Caco-2 (cell line): ENCODE data around the gene PRDX6. TPM values are rescaled to one million over a fixed set of nuclear protein-coding genes. Genes with fewer than 3 reads are reported as not detected.

Experiments
- BruUV-seq: library from RNA; stranded (reverse); fragments of 400-500 nt; replicated peaks from 2 replicates; lab custom pipeline; 2021; lab: Mats Ljungman, UMichigan
- CTCF ChIA-PET: fragments of 300-600 bp; sonication (Branson Sonifier 250); formaldehyde crosslinking; loops from one replicate; lab custom pipeline; 2022; ENCODE audit warnings: antibody characterized with exemption; lab: Charles Lee
- POLR2A ChIA-PET: fragments of 300-600 bp; sonication (Branson Sonifier 250); formaldehyde crosslinking; loops from one replicate; lab custom pipeline; 2022; ENCODE audit warnings: antibody characterized with exemption; lab: Charles Lee
- DNase-seq, 2 experiments: peaks; one replicate each; pipeline versions ENCODE4 v3.0.0 to v3.0.0-alpha.2; 2020 to 2022
- H3K27me3 ChIP-seq: replicated peaks from 2 replicates; pipeline ENCODE4 v1.6.0; 2011; ENCODE audit warnings: low read length; ENCODE audit not compliant: control insufficient read depth, insufficient read depth
- H3K36me3 ChIP-seq: 2 replicates; pipeline ENCODE4 v1.5.1; 2011; ENCODE audit warnings: low read length; ENCODE audit not compliant: control insufficient read depth, insufficient read depth
- H3K4me1 ChIP-seq: fragments of 250-450 bp; sonication (Bioruptor Pico); 2 replicates; pipeline ENCODE4 v1.5.1; 2020; ENCODE audit warnings: mild to moderate bottlenecking
- H3K4me3 ChIP-seq: 2 replicates; pipeline ENCODE4 v1.5.1; 2011; ENCODE audit warnings: low read depth, mild to moderate bottlenecking, control low read depth, low read length
- H3K9me3 ChIP-seq: fragments of 250-450 bp; sonication (Bioruptor Pico); 2 replicates; pipeline ENCODE4 v1.5.1; 2020; ENCODE audit warnings: mild to moderate bottlenecking, moderate library complexity
- H3K27ac Mint-ChIP-seq: one replicate; pipeline ENCODE4 v1.8.0; 2022; ENCODE audit warnings: mixed read lengths; ENCODE audit not compliant: unreplicated experiment
- H3K27me3 Mint-ChIP-seq: one replicate; pipeline ENCODE4 v1.8.0; 2022; ENCODE audit warnings: mixed read lengths; ENCODE audit not compliant: insufficient read depth, unreplicated experiment
- H3K36me3 Mint-ChIP-seq: one replicate; pipeline ENCODE4 v1.8.0; 2022; ENCODE audit warnings: mild to moderate bottlenecking, mixed read lengths; ENCODE audit not compliant: insufficient read depth, unreplicated experiment
- H3K4me1 Mint-ChIP-seq: one replicate; pipeline ENCODE4 v1.8.0; 2022; ENCODE audit warnings: low read depth, mixed read lengths; ENCODE audit not compliant: unreplicated experiment
- H3K4me3 Mint-ChIP-seq: one replicate; pipeline ENCODE4 v1.8.0; 2022; ENCODE audit warnings: mild to moderate bottlenecking, moderate library complexity, mixed read lengths; ENCODE audit not compliant: unreplicated experiment
- H3K9me3 Mint-ChIP-seq: one replicate; pipeline ENCODE4 v1.8.0; 2022; ENCODE audit warnings: mixed read lengths; ENCODE audit not compliant: unreplicated experiment
- intact Hi-C: fragments of 100-400 bp; cut with micrococcal nuclease; formaldehyde crosslinking; loops from one replicate; pipeline ENCODE4 v1.10.0; 2022; ENCODE audit not compliant: unreplicated experiment
- total RNA-seq: library from RNA; stranded (reverse); gene quantifications from 2 replicates; pipeline ENCODE4 v1.2.3, GENCODE V29; 2022
- TF ChIP-seq, protein P1 (sequence below), 2 experiments: fragments of 200-600 bp in 1 of 2; IDR thresholded peaks; 1 replicate in 1 of 2; 2 replicates in 1 of 2; pipeline versions ENCODE4 v1.5.1 to v1.8.0; 2011 to 2022; ENCODE audit warnings: antibody characterized with exemption in 1 of 2, control low read depth in 1 of 2, inconsistent platforms in 1 of 2, low read depth in 1 of 2, low read length in 1 of 2, mild to moderate bottlenecking in 1 of 2, moderate library complexity in 1 of 2; ENCODE audit not compliant: insufficient read depth in 1 of 2, severe bottlenecking in 1 of 2, unreplicated experiment in 1 of 2

The PRDX6 gene
- total RNA-seq, 1 experiment from 2014 or later, result 540 TPM

DNA sequence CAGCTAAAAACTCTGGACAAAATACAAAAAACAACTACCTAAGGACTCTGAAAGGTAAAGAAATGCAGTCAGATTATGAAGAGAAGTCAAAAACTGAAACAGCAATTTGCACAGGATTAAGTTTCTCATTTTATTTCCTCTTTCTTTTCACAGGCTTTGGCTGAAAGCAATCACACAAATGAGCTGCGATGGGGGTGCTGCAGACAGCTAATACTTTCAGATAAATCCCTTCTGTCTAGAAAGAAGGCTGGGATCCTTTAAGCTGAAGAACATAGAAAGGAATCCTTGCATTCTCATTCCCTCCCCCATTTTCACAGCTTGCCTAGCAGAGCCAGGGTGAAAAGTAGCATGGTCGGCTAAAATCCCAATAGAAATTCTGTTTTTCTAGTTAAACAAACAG lies 32.0 kb upstream of the PRDX6 start:
- Mint-ChIP-seq H3K4me3 (no peak overlapping the region), H3K4me1 (peaks cover 15% of the 10 kb centered on the region), H3K27me3 (no peaks in the 10 kb centered on the region), H3K9me3 (peaks cover 14% of the 10 kb centered on the region), H3K36me3 (peaks cover 15% of the 10 kb centered on the region), H3K27ac (peak overlapping the region; percentile 16)
- CTCF ChIA-PET, result no interaction called here
- Histone ChIP-seq H3K4me1 (no peaks in the 10 kb centered on the region), H3K9me3 (no peaks in the 10 kb centered on the region), H3K36me3 (no peaks in the 10 kb centered on the region; the same call in 1 of the 2 replicates), H3K27me3 (no peaks in the 10 kb centered on the region), H3K4me3 (no peak overlapping the region)
- POLR2A ChIA-PET, result interaction anchor here (1.2 to 1.3 kb wide), 2 partner anchors 32 to 33 kb away, joined by 3 to 4 read pairs; partner anchors contain the start of gene PRDX6
- DNase-seq, result no peak
- intact Hi-C loops, result no loop called here
- TF ChIP-seq, protein P1, sequence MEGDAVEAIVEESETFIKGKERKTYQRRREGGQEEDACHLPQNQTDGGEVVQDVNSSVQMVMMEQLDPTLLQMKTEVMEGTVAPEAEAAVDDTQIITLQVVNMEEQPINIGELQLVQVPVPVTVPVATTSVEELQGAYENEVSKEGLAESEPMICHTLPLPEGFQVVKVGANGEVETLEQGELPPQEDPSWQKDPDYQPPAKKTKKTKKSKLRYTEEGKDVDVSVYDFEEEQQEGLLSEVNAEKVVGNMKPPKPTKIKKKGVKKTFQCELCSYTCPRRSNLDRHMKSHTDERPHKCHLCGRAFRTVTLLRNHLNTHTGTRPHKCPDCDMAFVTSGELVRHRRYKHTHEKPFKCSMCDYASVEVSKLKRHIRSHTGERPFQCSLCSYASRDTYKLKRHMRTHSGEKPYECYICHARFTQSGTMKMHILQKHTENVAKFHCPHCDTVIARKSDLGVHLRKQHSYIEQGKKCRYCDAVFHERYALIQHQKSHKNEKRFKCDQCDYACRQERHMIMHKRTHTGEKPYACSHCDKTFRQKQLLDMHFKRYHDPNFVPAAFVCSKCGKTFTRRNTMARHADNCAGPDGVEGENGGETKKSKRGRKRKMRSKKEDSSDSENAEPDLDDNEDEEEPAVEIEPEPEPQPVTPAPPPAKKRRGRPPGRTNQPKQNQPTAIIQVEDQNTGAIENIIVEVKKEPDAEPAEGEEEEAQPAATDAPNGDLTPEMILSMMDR (IDR thresholded peaks at IDR 0.05; ENCODE audit: insufficient read depth in 1 of 2, low read depth in 1 of 2, low read length in 1 of 2, severe bottlenecking in 1 of 2, unreplicated experiment in 1 of 2), result no peak
- no TSS peak for BruUV-seq

DNA sequence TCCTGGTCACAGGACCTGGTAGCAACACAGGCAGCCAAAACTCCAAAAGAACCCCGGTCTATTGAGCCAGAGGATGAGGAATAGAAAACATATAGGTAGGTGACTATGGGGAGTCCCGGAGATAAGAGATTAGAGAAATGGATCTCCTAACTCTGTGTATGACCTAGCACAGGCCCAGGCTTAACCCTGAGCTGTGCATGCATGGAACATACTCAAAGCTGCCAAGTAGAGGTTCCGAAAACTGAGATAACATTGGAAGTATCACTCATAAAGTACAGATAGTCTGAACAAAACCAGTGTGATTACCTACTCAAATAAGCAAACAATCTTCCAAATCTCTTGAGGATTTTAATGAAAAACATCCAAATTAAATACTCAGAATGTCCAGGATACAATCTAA lies 31.5 kb upstream of the PRDX6 start:
- intact Hi-C loops, result no loop called here
- no peaks in the 10 kb centered on the region; the same call in 1 of the 2 replicates for H3K36me3 ChIP-seq
- BruUV-seq, result no TSS peak
- Mint-ChIP-seq H3K27me3 (no peaks in the 10 kb centered on the region), H3K4me1 (peaks cover 15% of the 10 kb centered on the region), H3K36me3 (peaks cover 15% of the 10 kb centered on the region), H3K4me3 (no peak overlapping the region), H3K27ac (no peak overlapping the region), H3K9me3 (peaks cover 14% of the 10 kb centered on the region)
- TF ChIP-seq, protein P1 (IDR thresholded peaks at IDR 0.05; ENCODE audit: insufficient read depth in 1 of 2, low read depth in 1 of 2, low read length in 1 of 2, severe bottlenecking in 1 of 2, unreplicated experiment in 1 of 2), result no peak
- H3K27me3 ChIP-seq, result no peaks in the 10 kb centered on the region
- H3K4me1 ChIP-seq, result no peaks in the 10 kb centered on the region
- DNase-seq, result no peak
- CTCF ChIA-PET, result no interaction called here
- POLR2A ChIA-PET, result interaction anchor here (1.3 kb wide), 1 partner anchor 31 kb away, joined by 3 read pairs; the partner anchor contains the start of gene PRDX6
- no peaks in the 10 kb centered on the region for H3K9me3 ChIP-seq
- H3K4me3 ChIP-seq, result no peak overlapping the region

- Mint-ChIP-seq H3K4me1 (peaks cover 15% of the 10 kb centered on the region), H3K9me3 (peaks cover 14% of the 10 kb centered on the region), H3K36me3 (peaks cover 16% of the 10 kb centered on the region), H3K27me3 (no peaks in the 10 kb centered on the region), H3K27ac (no peak overlapping the region), H3K4me3 (no peak overlapping the region)
- no peaks in the 10 kb centered on the region; the same call in 1 of the 2 replicates for H3K36me3 ChIP-seq
- no TSS peak for BruUV-seq
- DNase-seq, result no peak
- intact Hi-C loops, result no loop called here
- H3K4me3 ChIP-seq, result no peak overlapping the region
- TF ChIP-seq, protein P1 (IDR thresholded peaks at IDR 0.05; ENCODE audit: insufficient read depth in 1 of 2, low read depth in 1 of 2, low read length in 1 of 2, severe bottlenecking in 1 of 2, unreplicated experiment in 1 of 2), result no peak
- CTCF ChIA-PET, result no interaction called here
- H3K4me1 ChIP-seq, result no peaks in the 10 kb centered on the region
- no peaks in the 10 kb centered on the region for H3K27me3 ChIP-seq
- no peaks in the 10 kb centered on the region for H3K9me3 ChIP-seq
- POLR2A ChIA-PET, result no interaction called here
These were observed 29.9 kb upstream of the PRDX6 start for GRCh38 chr1:173447224-173447623.
